Erythroblast (primary cell): ENCODE results near the gene RALGPS2.

Experiments
- GATA1 ChIP-seq: IDR thresholded peaks from 2 replicates; pipeline ENCODE4 v1.6.1; 2011; ENCODE audit warnings: low read depth, mild to moderate bottlenecking, control low read depth, low read length, moderate library complexity
- POLR2A ChIP-seq: IDR thresholded peaks from 2 replicates; pipeline ENCODE4 v1.6.1; 2011; ENCODE audit warnings: mild to moderate bottlenecking, low read length

DNA sequence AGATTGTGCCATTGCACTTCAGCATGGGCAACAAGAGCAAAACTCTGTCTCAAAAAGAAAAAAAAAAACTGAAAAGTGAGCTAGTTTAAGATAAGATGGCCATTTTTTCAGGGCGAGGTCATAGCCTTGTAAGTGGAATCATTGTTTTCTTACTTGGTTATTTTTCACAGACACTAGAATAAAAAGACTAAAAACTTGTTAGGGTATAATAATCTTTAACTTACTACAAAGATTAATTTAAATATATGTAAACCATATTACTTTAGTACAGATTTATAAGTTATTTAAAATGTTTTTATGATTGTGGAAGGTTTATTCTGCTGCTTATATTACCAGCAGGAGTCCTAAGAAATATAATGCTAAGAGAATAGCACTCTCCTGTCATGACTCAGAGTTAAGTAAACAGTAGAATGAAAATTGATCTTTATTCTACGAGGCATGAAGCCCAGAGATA is 122.4 kb downstream of the RALGPS2 start:
- TF ChIP-seq POLR2A (no peak), GATA1 (no peak)
